ENCODE results near the gene CHRM4. TPM values are rescaled to one million over a fixed set of nuclear protein-coding genes. Genes with fewer than 3 reads are reported as not detected.

CHRM4 gene
- polyA plus RNA-seq, 1 experiment = 0.10 TPM

DNA sequence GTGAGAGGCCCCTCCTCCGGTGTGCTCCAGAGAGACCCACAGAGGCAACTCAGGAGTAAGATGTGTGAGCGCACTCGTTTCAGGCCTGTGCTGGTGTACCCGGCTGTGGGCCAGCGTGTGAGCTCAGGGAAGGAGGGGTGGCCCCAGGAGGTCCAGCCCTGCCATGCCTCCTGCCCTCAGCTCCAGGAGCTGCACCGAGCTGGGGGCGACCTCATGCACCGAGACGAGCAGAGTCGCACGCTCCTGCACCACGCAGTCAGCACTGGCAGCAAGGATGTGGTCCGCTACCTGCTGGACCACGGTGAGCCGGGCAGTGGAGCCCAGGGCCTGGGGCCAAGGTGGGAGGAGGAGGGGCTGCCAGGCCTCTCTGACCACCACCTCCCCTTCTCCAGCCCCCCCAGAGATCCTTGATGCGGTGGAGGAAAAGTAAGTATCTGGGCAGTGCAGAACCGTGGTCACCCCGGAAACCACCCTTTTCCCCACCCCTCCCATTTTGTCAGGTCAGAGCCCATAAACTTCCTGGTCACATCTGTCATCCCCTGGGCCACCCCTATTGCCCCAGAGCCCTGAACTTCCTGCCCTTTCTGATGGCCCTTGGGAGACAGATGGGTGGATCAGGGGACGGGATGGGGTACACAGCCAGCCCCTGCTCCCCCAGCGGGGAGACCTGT, 12.6 kb downstream of the CHRM4 start:
- POLR2A ChIA-PET = interaction anchor here (0.7 kb wide), 1 partner anchor 13 kb away, joined by 3 read pairs; no protein-coding TSS in a partner anchor
- CTCF ChIA-PET = interaction anchor here (1.9 to 4.9 kb wide), 2 partner anchors 10 to 11 kb away, joined by 10 to 51 read pairs; no protein-coding TSS in a partner anchor
- H3K36me3 ChIP-seq (ENCODE audit: control insufficient read depth, insufficient read depth, low read length) = peaks cover 10% of the 10 kb centered on the region
- no peaks in the 10 kb centered on the region for H3K27me3 ChIP-seq (ENCODE audit: control insufficient read depth, insufficient read depth, low read length)
- TF ChIP-seq, protein P1, sequence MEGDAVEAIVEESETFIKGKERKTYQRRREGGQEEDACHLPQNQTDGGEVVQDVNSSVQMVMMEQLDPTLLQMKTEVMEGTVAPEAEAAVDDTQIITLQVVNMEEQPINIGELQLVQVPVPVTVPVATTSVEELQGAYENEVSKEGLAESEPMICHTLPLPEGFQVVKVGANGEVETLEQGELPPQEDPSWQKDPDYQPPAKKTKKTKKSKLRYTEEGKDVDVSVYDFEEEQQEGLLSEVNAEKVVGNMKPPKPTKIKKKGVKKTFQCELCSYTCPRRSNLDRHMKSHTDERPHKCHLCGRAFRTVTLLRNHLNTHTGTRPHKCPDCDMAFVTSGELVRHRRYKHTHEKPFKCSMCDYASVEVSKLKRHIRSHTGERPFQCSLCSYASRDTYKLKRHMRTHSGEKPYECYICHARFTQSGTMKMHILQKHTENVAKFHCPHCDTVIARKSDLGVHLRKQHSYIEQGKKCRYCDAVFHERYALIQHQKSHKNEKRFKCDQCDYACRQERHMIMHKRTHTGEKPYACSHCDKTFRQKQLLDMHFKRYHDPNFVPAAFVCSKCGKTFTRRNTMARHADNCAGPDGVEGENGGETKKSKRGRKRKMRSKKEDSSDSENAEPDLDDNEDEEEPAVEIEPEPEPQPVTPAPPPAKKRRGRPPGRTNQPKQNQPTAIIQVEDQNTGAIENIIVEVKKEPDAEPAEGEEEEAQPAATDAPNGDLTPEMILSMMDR (IDR thresholded peaks at IDR 0.05; ENCODE audit: insufficient read depth, low read depth, low read length) = no peak
- no peak overlapping the region for H3K4me3 ChIP-seq (ENCODE audit: low read depth, low read length)
- no peak for DNase-seq (ENCODE audit: low read depth)

DNA sequence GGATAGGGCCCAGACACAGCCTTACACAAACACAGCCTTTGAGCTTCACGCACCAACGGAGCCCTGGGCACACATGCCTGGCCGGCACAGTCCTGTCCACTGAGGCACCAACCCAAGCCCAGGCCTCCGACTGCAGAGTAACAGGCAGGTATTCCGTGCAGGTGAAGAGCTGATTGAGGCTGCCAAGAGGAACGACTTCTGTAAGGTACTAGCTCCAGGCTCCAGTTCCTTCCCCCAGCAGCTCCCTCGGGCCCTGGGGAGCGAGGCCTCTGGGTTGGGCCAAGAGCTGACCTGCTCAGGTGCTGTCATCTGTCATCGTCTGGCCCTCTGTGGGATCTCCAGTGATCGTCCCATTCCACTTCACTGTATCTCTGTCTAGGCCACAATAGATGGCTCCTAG, 13.3 kb downstream of the CHRM4 start:
- H3K4me3 ChIP-seq (ENCODE audit: low read depth, low read length) = no peak overlapping the region
- ChIA-PET POLR2A (interaction anchor here (0.7 kb wide), 1 partner anchor 12 kb away, joined by 3 read pairs; no protein-coding TSS in a partner anchor), CTCF (interaction anchor here (1.3 to 4.9 kb wide), 3 partner anchors 10 to 151 kb away, joined by 4 to 51 read pairs (median 10); no protein-coding TSS in a partner anchor)
- H3K36me3 ChIP-seq (ENCODE audit: control insufficient read depth, insufficient read depth, low read length) = peaks cover 11% of the 10 kb centered on the region
- H3K27me3 ChIP-seq (ENCODE audit: control insufficient read depth, insufficient read depth, low read length) = no peaks in the 10 kb centered on the region
- TF ChIP-seq, protein P1 (IDR thresholded peaks at IDR 0.05; ENCODE audit: insufficient read depth, low read depth, low read length) = no peak
- DNase-seq (ENCODE audit: low read depth) = no peak

DNA sequence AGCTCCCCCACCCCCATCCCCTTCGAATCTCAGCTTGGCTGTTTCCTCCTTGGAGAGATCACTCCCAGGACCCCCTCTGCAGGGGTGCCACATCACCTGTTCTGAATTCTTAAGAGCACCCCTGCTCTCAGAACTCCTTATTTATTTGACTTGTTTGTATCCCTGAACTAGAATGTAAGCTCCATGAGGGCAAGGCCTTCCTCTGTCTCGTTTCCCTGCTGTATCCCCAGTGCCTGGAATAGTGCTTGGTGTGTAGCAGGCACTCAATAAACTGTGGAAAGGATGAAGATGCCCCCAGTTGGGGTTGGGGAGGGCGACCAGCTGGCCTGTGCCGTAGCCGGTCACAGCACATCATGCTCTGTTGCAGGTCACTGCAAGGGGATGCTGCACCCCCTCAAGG, 13.7 kb downstream of the CHRM4 start:
- Histone ChIP-seq H3K36me3 (ENCODE audit: control insufficient read depth, insufficient read depth, low read length) (peaks cover 11% of the 10 kb centered on the region), H3K4me3 (ENCODE audit: low read depth, low read length) (no peak overlapping the region), H3K27me3 (ENCODE audit: control insufficient read depth, insufficient read depth, low read length) (no peaks in the 10 kb centered on the region)
- ChIA-PET POLR2A (no interaction called here), CTCF (interaction anchor here (1.3 to 4.9 kb wide), 3 partner anchors 10 to 151 kb away, joined by 4 to 51 read pairs (median 10); no protein-coding TSS in a partner anchor)
- no peak for DNase-seq (ENCODE audit: low read depth)
- TF ChIP-seq, protein P1 (IDR thresholded peaks at IDR 0.05; ENCODE audit: insufficient read depth, low read depth, low read length) = no peak

DNA sequence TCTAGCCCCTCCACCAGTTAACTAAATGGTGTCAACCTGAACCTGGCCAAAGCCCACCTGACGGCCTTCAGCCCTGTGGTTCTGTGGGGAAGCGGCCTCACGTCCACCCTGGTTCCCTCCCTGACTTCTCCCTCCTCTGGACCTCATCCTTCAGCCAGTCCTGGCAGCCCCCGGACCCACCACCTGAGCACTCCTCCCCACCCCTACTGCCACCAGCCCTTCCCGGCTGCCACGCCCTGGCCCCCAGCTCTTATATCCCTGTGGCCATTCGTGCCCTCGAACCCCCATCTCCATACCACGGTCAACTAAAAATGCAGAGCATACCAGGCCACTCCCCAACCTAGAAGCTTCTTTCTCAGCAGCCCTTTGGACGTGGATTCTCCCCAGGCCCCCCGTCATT, 14.3 kb downstream of the CHRM4 start:
- Histone ChIP-seq H3K27me3 (ENCODE audit: control insufficient read depth, insufficient read depth, low read length) (no peaks in the 10 kb centered on the region), H3K4me3 (ENCODE audit: low read depth, low read length) (no peak overlapping the region), H3K36me3 (ENCODE audit: control insufficient read depth, insufficient read depth, low read length) (peaks cover 12% of the 10 kb centered on the region)
- ChIA-PET POLR2A (no interaction called here), CTCF (interaction anchor here (1.3 to 4.9 kb wide), 3 partner anchors 9 to 152 kb away, joined by 3 to 51 read pairs (median 7); no protein-coding TSS in a partner anchor)
- TF ChIP-seq, protein P1 (IDR thresholded peaks at IDR 0.05; ENCODE audit: insufficient read depth, low read depth, low read length) = no peak
- DNase-seq (ENCODE audit: low read depth) = no peak

DNA sequence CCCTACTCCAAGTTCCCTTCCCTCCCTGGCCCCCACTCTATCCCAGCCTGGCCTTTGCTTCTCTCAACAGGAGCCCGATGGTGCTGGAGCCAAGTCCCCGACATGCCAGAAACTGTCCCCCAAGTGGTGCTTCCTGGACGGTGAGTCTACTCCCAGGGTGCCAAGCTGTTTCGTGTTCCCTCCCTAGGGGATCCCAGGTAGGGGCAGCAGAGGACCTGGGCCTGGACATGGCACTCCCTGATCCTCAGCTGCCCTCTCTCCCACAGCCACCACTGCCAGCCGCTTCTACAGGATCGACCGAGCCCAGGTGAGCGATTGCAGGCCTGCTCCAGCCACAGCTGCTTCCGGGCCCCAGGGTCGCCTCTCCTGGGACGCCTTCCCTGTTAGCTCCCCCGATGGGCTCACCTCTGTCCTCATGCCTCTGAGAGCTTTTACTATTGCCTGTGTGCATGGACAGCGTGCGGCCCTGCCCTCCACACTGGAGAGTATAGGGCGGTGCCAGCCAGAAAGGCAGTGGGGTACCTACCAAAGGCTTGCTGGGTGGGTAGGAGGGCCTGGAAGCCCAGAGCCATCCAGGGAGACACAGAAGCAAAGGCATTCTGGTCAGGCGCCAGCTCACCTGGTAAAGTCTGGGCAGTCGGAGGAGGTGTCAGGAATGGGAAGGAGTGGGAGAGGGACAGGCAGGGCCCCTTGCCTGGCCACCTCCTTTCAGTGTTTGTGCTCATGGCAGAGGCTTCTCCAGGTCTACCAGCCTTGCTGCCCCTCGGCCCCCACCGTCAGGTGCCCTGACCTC, 15.1 kb downstream of the CHRM4 start:
- Histone ChIP-seq H3K36me3 (ENCODE audit: control insufficient read depth, insufficient read depth, low read length) (peaks cover 16% of the 10 kb centered on the region), H3K27me3 (ENCODE audit: control insufficient read depth, insufficient read depth, low read length) (no peaks in the 10 kb centered on the region), H3K4me3 (ENCODE audit: low read depth, low read length) (no peak overlapping the region)
- no peak for DNase-seq (ENCODE audit: low read depth)
- ChIA-PET POLR2A (no interaction called here), CTCF (interaction anchor here (1.2 to 4.9 kb wide), 3 partner anchors 8 to 153 kb away, joined by 3 to 51 read pairs (median 3); no protein-coding TSS in a partner anchor)
- TF ChIP-seq, protein P1 (IDR thresholded peaks at IDR 0.05; ENCODE audit: insufficient read depth, low read depth, low read length) = no peak
